OCI-LY1 (cell line): ENCODE data around the gene CDH20.

Experiments used
- EZH2 ChIP-seq: fragments of 200-600 bp; sonication (generic), shearing (Covaris generic); IDR thresholded peaks from 2 replicates; pipeline ENCODE4 v1.8.0; 2017; ENCODE audit warnings: borderline replicate concordance, mixed run types, mild to moderate bottlenecking, antibody characterized with exemption, low read length, moderate library complexity, mixed read lengths
- TF ChIP-seq, protein P1 (sequence below): fragments of 200-600 bp; sonication (generic), shearing (Covaris generic); IDR thresholded peaks from 2 replicates; pipeline ENCODE4 v1.5.1; 2017; ENCODE audit warnings: mild to moderate bottlenecking, antibody characterized with exemption, low read length, moderate library complexity, mixed read lengths

- TF ChIP-seq EZH2: no peak
- TF ChIP-seq, protein P1, sequence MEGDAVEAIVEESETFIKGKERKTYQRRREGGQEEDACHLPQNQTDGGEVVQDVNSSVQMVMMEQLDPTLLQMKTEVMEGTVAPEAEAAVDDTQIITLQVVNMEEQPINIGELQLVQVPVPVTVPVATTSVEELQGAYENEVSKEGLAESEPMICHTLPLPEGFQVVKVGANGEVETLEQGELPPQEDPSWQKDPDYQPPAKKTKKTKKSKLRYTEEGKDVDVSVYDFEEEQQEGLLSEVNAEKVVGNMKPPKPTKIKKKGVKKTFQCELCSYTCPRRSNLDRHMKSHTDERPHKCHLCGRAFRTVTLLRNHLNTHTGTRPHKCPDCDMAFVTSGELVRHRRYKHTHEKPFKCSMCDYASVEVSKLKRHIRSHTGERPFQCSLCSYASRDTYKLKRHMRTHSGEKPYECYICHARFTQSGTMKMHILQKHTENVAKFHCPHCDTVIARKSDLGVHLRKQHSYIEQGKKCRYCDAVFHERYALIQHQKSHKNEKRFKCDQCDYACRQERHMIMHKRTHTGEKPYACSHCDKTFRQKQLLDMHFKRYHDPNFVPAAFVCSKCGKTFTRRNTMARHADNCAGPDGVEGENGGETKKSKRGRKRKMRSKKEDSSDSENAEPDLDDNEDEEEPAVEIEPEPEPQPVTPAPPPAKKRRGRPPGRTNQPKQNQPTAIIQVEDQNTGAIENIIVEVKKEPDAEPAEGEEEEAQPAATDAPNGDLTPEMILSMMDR: no peak
These were observed 15.0 kb downstream of the CDH20 start for GRCh38 chr18:61348230-61348629.
